Measurements from ENCODE around the gene DAPK2.

The DAPK2 gene

GRCh38 chr15:63889831-63890230 is 156.5 kb downstream of the DAPK2 start:
- DNase-seq, result no peak

- DNase-seq, result no peak
Observed at GRCh38 chr15:63888823-63889222, 157.5 kb downstream of the DAPK2 start.

- no peak for DNase-seq
Observed at GRCh38 chr15:63888146-63888545, 158.1 kb downstream of the DAPK2 start.

GRCh38 chr15:63887630-63888029 is 158.7 kb downstream of the DAPK2 start:
- no peak for DNase-seq

GRCh38 chr15:63884953-63885352 is 161.3 kb downstream of the DAPK2 start:
- DNase-seq, result no peak

DNA sequence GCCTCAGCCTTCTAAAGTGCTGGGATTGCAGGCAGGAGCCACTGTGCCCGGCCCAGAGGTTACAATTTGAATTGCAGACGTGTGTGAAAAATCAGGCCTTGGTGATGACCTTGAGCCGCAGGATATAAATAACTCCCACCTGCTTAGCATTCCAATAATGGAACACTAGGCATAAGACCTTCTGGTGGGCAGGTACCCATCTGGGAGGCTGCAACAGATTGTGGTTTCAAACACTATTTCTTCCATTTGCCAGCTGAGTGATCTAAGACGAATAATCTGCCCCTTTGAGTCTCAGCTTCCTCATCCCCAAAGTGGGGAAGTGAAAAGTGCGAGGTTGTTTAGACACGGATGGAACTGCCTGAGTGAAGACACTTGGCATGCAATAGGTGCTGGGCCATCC is 164.9 kb downstream of the DAPK2 start:
- DNase-seq, result no peak

DNA sequence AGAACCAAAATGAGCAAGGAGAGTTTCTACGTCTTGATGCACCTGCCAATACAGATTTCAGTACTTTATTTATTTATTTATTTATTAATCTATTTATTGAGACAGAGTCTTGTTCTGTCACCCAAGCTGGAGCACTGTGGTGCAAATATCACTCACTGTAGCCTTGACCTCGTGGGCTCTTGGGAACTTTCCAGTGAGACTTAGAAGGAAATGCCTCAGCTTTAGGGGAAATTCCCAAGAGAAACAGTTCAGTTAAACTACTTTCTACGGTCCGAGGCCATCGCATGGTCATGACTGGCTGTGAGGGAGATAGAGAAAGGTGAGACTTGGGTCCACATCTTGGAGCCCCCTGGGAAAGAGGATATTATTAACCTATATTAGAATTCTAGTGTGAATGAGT is 165.5 kb downstream of the DAPK2 start:
- DNase-seq, result no peak

DNA sequence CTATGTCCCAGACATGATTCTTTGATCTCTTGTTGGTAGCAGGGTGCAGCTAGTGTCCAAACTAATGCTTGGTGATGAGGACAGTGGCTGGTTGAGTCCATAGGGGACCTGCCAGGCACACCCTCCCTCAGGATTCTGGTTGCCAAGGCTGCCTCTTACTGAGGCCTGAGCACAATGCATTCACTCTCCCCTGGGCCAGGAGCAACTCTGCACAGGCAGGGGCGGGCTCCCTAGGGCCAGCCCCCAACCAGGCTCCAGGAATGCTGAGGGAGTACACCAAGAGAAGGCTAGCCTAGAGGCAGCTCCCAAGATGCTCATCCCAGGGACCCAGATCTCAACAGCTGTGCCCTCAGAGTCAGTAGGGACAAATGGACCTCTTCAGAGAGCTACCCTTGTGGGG is 166.3 kb downstream of the DAPK2 start:
- no peak for DNase-seq

DNA sequence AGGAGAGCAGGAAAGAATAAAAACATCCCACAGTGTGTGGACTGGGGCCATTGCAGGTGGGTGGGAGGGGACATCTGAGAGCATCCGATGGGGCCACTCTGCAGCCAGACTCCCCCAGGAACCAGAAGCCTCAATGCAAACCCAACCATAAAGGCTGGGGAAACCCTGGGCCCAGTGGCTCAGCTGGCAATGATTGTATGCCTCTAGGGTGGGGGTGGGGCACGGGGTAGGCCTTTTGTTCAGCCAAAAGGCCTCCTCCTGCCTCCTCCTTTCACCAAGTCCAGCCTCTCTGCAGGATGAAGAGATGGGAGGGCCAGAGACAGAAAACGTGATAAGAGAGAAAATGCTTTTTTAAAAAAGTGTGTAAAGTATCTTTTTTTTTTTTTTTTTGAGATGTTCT is 167.1 kb downstream of the DAPK2 start:
- DNase-seq, result no peak

DNA sequence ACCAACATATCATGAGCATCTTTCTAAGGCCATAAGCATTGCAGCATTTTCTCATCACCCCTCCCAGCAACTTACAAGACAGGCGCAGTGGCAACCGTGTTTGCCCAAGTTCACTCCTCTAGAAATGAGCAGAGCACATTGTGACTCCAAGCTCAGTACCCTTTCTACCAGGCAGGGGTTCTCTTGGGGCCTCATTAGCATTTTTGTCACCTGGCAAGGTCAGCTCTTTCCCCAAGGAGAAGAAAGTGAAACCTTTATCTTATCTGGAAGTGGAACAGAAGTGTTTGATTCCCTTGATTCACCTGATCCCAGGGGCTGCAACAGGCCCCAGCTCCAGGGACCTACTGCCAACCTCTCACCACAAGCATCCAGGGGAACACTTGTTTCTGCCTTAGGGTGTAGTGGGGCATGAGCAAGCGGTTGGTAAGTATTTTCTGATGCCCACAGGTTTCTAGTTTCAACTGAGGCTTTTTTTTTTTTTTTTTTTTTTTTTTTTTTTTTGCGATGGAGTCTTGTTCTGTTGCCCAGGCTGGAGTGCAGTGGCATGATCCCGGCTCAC is 168.5 kb downstream of the DAPK2 start:
- no peak for DNase-seq

DNA sequence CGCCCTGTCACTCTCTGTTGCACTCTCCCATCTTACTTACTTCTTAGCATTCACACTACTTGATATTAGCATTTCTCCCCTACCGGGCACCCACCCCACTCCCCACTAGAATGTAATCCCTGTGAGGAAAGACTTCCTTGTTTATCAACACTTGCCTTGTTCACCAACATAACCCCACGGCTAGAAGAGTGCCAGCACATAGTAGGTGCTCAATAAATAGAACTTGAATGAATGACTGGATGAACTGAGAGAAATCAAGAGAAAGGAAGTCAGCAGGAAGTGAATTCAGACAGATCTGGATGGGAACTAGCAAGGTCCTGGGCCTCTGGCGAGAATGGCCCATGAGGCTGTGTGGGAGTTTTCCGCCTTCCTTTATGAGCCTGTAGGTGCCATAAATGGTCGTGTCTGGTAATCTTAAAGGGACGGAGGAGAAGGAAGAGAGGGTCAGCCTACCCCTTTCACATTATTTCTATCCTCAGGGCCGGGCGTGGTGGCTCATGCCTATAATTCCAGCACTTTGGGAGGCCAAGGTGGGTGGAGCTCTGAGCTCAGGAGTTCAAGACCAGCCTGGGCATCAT is 170.1 kb downstream of the DAPK2 start:
- DNase-seq, result no peak

DNA sequence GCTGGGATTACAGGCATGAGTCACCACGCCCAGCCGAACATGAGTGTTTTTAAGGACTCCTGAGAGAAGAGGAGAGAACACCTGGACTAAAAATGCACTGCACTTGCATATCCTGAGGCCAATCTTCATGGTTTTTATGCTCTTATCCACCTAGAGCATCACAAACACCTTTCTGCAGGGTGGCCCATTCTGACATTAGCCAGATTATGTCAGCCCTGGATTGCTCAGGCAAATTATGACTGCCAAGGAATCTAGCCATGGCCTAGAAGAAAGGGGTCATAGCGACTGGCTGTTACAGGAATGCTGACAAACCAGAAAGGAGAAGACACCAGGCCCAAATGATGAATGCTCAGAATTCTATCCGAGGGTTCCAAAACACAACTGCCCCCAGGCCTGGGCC is 171.7 kb downstream of the DAPK2 start:
- no peak for DNase-seq

- no peak for DNase-seq
Observed at GRCh38 chr15:63872759-63873510, 173.3 kb downstream of the DAPK2 start.

DNA sequence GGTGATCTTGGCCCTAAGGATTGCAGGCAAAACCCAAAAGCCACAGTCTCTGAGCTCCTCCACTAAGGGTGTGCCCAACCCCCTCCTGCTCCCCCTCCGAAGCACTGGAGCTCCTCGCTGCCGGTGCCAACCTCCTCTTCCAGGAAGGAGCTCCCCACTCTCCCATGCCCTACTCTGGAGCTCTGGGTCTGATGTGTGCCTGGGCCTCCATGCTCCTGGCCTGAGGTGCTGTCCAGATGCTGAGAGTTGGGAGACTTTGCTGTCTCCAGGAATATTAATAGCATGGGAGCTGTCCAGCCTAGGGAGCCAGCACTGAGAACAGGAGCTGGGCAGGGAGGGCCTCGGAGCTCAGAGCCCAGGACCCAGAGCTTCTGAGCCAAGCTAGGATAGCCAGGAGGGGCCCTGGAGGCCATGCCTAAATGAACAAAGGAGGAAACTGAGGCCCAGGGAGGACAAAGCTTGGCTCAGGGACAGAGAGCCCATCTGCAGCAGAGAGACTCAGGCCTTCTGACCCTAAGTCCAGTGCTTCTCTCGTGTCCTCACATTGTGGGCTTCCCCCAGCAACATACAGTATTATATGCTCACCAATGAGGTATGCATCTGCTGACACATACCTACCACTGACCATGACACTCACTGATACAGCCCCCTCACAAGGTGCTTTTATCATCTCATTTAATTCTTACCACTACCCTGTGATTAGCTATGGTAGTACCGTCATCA is 175.6 kb downstream of the DAPK2 start:
- DNase-seq, result no peak

GRCh38 chr15:63870043-63870394 is 176.3 kb downstream of the DAPK2 start:
- DNase-seq, result no peak

DNA sequence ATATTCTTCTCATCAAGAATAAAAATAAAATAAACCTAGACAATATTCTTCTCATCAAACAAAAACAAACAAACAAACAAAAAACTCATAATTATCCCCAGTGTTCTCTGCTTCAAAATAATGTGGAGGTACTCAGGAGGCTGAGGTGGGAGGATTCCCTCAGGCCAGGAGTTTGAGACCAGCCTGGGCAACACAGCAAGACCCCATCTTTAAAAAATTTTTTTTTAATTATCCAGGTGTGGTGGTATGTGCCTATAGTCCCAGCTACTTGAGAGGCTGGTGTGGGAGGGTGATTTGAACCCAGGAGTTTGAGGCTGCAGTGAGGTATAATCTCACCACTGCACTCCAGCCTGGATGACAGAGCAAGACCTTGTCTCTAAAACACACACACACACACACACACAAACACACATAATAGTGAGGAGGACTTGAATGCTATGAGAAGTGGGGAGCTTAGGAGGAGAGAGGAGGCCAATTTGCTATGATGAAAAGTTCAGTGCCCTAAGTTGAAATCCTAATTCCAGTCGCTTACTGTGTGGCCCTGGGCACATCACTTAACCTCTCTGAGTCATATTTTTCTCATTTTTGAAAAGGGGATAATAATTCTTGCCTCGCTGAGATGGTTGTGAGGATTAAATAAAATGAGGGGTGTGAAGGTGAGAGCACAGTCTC is 176.8 kb downstream of the DAPK2 start:
- no peak for DNase-seq

DNA sequence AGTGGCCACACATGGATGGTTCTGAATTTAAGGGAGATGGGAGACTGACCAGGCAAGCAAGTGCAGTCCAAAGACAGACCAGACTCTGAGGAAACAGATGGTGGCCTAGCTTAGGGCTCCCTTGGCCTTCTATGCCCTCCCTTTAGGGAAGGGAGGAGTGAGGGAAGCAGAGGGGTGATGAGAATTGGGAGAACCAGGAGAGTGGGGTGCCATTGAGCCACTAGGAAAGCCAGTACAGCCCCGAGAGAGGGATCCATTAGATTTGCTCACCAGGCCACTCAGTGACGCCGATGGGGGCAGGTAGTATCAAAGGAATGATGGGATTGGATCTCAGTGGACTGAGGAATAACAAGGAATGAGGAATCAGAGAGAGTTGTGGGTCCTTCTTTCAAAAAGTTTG is 182.1 kb downstream of the DAPK2 start:
- no peak for DNase-seq

DNA sequence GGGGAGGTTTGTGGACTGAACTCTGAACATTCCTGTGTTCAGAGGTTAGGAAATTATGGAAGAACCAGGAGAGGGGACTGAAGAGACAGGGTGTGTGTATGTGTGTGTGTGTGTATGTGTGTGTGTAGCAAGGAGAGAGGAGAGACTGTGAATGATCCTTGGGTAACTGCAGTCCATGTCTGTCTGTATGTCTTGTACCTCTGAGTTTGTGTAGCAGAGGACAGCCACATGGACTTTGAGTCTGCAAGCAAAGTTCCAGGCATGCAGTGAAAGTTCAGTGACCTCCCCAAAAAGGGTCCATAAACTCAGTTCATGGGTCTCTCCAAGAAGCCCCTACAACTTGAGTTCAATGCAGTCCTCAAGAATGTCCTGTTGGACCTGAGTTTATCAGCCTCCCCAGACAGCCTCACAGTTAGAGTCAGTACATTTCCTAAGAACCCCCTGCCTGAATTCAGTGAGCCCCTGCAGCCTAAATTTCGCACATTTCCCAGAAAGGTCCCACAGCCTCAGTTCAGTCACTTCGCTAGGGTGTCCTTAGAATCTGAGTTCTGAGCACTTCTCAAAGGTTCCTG is 184.3 kb downstream of the DAPK2 start:
- no peak for DNase-seq

GRCh38 chr15:63860555-63860954 is 185.7 kb downstream of the DAPK2 start:
- DNase-seq, result peak; percentile 3

GRCh38 chr15:63860155-63860554 is 186.1 kb downstream of the DAPK2 start:
- peak; percentile 63 for DNase-seq

- no peak for DNase-seq
Observed at GRCh38 chr15:63858881-63859280, 187.4 kb downstream of the DAPK2 start.

GRCh38 chr15:63858448-63858847 is 187.8 kb downstream of the DAPK2 start:
- no peak for DNase-seq

- no peak for DNase-seq
Observed at GRCh38 chr15:63857461-63857856, 188.8 kb downstream of the DAPK2 start.
